HTR-8/SVneo (cell line): ENCODE measurements around the gene CACNG4.

Experiments used
- DNase-seq: peaks from one replicate; pipeline ENCODE4 v3.0.0; 2011; ENCODE audit warnings: low spot score, mixed read lengths; ENCODE audit not compliant: insufficient read length
- FAIRE-seq: peaks from 2 replicates; lab custom pipeline; 2011; peaks lifted over from hg19 to GRCh38; lab: Jason Lieb, UNC

The CACNG4 gene

GRCh38 chr17:66976781-66977201 lies 12.3 kb downstream of the CACNG4 start:
- FAIRE-seq = peak; percentile 33
- DNase-seq = no peak

GRCh38 chr17:66978514-66979061 lies 14.1 kb downstream of the CACNG4 start:
- FAIRE-seq = no peak
- no peak for DNase-seq

GRCh38 chr17:66980896-66981295 lies 16.4 kb downstream of the CACNG4 start:
- DNase-seq = no peak
- no peak for FAIRE-seq

- DNase-seq (no peak), FAIRE-seq (peak; percentile 48)
Observed at GRCh38 chr17:66981983-66982508, 17.5 kb downstream of the CACNG4 start.

GRCh38 chr17:66983414-66984021 lies 19.0 kb downstream of the CACNG4 start:
- DNase-seq (no peak), FAIRE-seq (peak; percentile 26)

GRCh38 chr17:66984730-66985129 lies 20.2 kb downstream of the CACNG4 start:
- FAIRE-seq (no peak), DNase-seq (no peak)

- peak; percentile 69 for FAIRE-seq
- no peak for DNase-seq
Observed at GRCh38 chr17:66985338-66986237, 21.1 kb downstream of the CACNG4 start.

GRCh38 chr17:66986659-66987058 lies 22.2 kb downstream of the CACNG4 start:
- FAIRE-seq (peak; percentile 57), DNase-seq (no peak)

GRCh38 chr17:66987059-66987616 lies 22.6 kb downstream of the CACNG4 start:
- DNase-seq (no peak), FAIRE-seq (no peak)

GRCh38 chr17:66988069-66988798 lies 23.7 kb downstream of the CACNG4 start:
- DNase-seq (no peak), FAIRE-seq (peak; percentile 68)

GRCh38 chr17:66989076-66989475 lies 24.6 kb downstream of the CACNG4 start:
- DNase-seq (no peak), FAIRE-seq (no peak)

- FAIRE-seq = no peak
- DNase-seq = no peak
Observed at GRCh38 chr17:66989579-66989978, 25.1 kb downstream of the CACNG4 start.

- no peak for DNase-seq
- FAIRE-seq = no peak
Observed at GRCh38 chr17:66990047-66990446, 25.5 kb downstream of the CACNG4 start.

- no peak for FAIRE-seq
- no peak for DNase-seq
Observed at GRCh38 chr17:66992911-66993442, 28.5 kb downstream of the CACNG4 start.

GRCh38 chr17:66994361-66994760 lies 29.9 kb downstream of the CACNG4 start:
- DNase-seq = no peak
- peak; percentile 83 for FAIRE-seq

- peak; percentile 20 for FAIRE-seq
- DNase-seq = no peak
Observed at GRCh38 chr17:66994930-66995535, 30.5 kb downstream of the CACNG4 start.

GRCh38 chr17:66995944-66996343 lies 31.4 kb downstream of the CACNG4 start:
- FAIRE-seq = peak; percentile 49

GRCh38 chr17:66996926-66997325 lies 32.4 kb downstream of the CACNG4 start:
- FAIRE-seq (peak; percentile 96), DNase-seq (no peak)

More at GRCh38 chr17:66995944-66996343, 31.4 kb downstream of the CACNG4 start:
- DNase-seq = no peak

- no peak for FAIRE-seq
- DNase-seq = no peak
Observed at GRCh38 chr17:67003231-67003630, 38.7 kb downstream of the CACNG4 start.
